DMS153 (cell line): ENCODE data around the gene ATP6V0C.
"Not testable (repeated sequence)": the region's sequence is repeated elsewhere in the genome, so short reads cannot be mapped to it uniquely, and the experiment has no call there.

ENCODE experiments used
- DNase-seq: peaks from one replicate; lab custom pipeline; 2025; lab: John Stamatoyannopoulos, UW

ATP6V0C gene

GRCh38 chr16:2550283-2550878 lies 36.6 kb downstream of the ATP6V0C start:
- not testable (repeated sequence) for DNase-seq

GRCh38 chr16:2551420-2551889 lies 37.7 kb downstream of the ATP6V0C start:
- DNase-seq, result not testable (repeated sequence)

DNA sequence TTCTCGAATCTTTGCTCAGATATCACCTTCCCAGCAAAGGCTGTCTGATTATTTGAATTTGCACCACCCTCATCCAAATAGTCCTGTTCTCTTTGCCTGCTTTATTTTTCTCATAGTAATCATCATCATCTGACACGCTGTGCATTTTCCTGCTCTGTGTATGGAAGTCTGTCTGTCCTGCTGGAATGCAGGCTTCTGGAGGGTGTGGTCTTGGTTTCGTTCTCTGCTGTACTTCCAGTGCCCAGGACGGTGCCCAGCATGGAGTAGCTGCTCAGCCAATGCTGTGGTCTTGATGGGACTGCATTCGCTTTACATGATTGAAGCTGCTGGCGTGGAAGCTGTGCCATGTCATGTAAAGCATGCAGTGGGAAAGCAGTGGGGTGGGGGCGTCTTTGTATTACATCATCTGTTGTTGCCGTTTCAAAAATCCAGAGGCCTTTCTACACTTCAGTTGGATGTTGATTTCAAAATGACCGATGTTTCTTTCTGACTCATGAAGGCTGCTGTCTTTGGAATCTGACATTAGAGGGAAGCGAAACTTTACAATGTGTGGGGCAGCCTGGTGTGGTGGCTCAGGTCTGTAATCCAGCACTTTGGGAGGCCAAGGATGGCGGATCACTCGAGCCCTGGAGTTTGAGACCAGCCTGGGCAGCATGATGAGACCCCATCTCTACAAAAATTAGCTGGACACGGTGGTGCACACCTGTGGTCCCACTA lies 41.1 kb downstream of the ATP6V0C start:
- not testable (repeated sequence) for DNase-seq

GRCh38 chr16:2557150-2557549 lies 43.4 kb downstream of the ATP6V0C start:
- not testable (repeated sequence) for DNase-seq

DNA sequence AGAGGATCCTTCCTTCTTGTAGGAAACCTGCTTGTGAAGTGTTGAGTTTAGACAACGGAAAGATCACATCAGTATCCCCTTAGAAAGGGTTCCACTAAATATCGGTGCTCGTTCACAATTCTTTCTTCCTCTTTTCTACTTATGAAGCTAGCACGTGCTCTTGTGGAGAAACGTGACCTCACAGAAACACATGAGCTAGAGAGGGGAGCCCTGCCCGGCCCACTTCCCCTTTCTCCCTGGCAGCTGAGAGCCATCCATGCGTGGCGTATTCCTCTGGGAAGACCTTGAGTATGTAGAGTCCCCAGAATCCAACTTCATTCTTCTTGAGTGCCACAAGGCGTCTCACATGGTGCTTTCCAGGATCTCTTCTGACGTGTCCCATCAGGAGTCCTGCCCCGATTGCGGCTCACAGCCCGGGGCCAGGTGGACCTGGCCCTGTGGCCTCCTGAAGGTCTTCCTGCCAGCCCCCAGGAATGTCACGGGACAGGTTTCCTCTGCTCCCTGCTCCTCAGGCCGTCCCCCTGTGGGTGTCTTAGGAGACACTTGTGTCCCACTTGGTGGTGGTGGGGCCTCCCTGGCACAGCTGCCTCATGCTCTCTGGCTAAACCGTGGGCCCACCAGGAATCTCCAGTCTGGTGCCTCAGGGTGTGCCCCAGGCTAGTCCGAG lies 46.5 kb downstream of the ATP6V0C start:
- not testable (repeated sequence) for DNase-seq

DNA sequence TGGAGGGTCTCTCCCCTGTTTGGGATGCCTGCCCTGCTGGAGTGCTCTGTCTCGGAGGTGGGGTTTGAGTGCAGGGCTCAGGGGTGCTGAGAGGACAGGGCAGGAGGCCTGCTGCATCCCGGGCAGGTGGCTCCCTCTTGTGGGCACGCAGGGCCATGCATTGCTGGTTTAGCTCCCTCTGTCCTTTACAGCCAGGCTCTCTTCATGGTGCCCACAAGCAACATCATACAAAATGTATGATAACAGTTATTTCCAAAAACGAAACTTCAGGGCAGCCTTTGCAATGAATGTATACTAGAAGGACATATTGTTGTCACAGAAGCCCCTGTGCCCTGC lies 47.0 kb downstream of the ATP6V0C start:
- DNase-seq, result not testable (repeated sequence)

- DNase-seq, result not testable (repeated sequence)
These were observed 53.8 kb downstream of the ATP6V0C start for GRCh38 chr16:2567506-2567905.

- DNase-seq, result not testable (repeated sequence)
These were observed 54.8 kb downstream of the ATP6V0C start for GRCh38 chr16:2568573-2568972.
